ENCODE results near the gene HMGB4. TPM values are rescaled to one million over a fixed set of nuclear protein-coding genes. Genes with fewer than 3 reads are reported as not detected.

HMGB4 gene
- total RNA-seq, 1 experiment from 2014 or later, result not detected

GRCh38 chr1:33860671-33861070 is 3.2 kb upstream of the HMGB4 start:
- Histone ChIP-seq H3K36me3 (no peaks in the 10 kb centered on the region), H3K4me1 (replicated peaks) (peaks cover 34% of the 10 kb centered on the region), H3K4me3 (no peak overlapping the region), H3K27ac (no peak overlapping the region), H3K9me3 (replicated peaks) (no peaks in the 10 kb centered on the region), H3K27me3 (replicated peaks) (no peaks in the 10 kb centered on the region)
- peak in 1 of 2 experiments; percentile 47 for DNase-seq (ENCODE audit: low read depth in 1 of 2, low spot score in 2 of 2)

GRCh38 chr1:33864460-33865389 is 846 bp downstream of the HMGB4 start:
- no peaks in the 10 kb centered on the region for H3K9me3 ChIP-seq (replicated peaks)
- H3K36me3 ChIP-seq, result no peaks in the 10 kb centered on the region
- no peaks in the 10 kb centered on the region for H3K27me3 ChIP-seq (replicated peaks)
- H3K27ac ChIP-seq, result no peak overlapping the region
- no peak overlapping the region for H3K4me3 ChIP-seq
- DNase-seq (ENCODE audit: low read depth in 1 of 2, low spot score in 2 of 2), result no peak
- peaks cover 60% of the 10 kb centered on the region for H3K4me1 ChIP-seq (replicated peaks)

GRCh38 chr1:33866281-33866680 is 2.4 kb downstream of the HMGB4 start:
- Histone ChIP-seq H3K4me3 (no peak overlapping the region), H3K4me1 (replicated peaks) (peaks cover 48% of the 10 kb centered on the region), H3K27ac (peak overlapping the region; percentile 35; the same call in 1 of the 2 replicates), H3K36me3 (no peaks in the 10 kb centered on the region), H3K27me3 (replicated peaks) (no peaks in the 10 kb centered on the region), H3K9me3 (replicated peaks) (no peaks in the 10 kb centered on the region)
- DNase-seq (ENCODE audit: low read depth in 1 of 2, low spot score in 2 of 2), result peak; percentile 70 to 78

GRCh38 chr1:33867684-33868083 is 3.8 kb downstream of the HMGB4 start:
- Histone ChIP-seq H3K36me3 (no peaks in the 10 kb centered on the region), H3K27me3 (replicated peaks) (no peaks in the 10 kb centered on the region), H3K4me1 (replicated peaks) (peaks cover 34% of the 10 kb centered on the region), H3K27ac (peak overlapping the region; percentile 1; the same call in 1 of the 2 replicates), H3K9me3 (replicated peaks) (no peaks in the 10 kb centered on the region), H3K4me3 (no peak overlapping the region)
- DNase-seq (ENCODE audit: low read depth in 1 of 2, low spot score in 2 of 2), result peak in 1 of 2 experiments; percentile 25

- no peak overlapping the region for H3K27ac ChIP-seq
- no peak overlapping the region for H3K4me3 ChIP-seq
- peaks cover 12% of the 10 kb centered on the region for H3K4me1 ChIP-seq (replicated peaks)
- H3K27me3 ChIP-seq (replicated peaks), result no peaks in the 10 kb centered on the region
- DNase-seq (ENCODE audit: low read depth in 1 of 2, low spot score in 2 of 2), result no peak
- H3K9me3 ChIP-seq (replicated peaks), result no peaks in the 10 kb centered on the region
- no peaks in the 10 kb centered on the region for H3K36me3 ChIP-seq
Observed at GRCh38 chr1:33872275-33872674, 8.4 kb downstream of the HMGB4 start.

- Histone ChIP-seq H3K4me1 (replicated peaks) (peaks cover 8% of the 10 kb centered on the region), H3K27ac (no peak overlapping the region), H3K4me3 (no peak overlapping the region), H3K27me3 (replicated peaks) (no peaks in the 10 kb centered on the region), H3K9me3 (replicated peaks) (no peaks in the 10 kb centered on the region), H3K36me3 (no peaks in the 10 kb centered on the region)
- DNase-seq (ENCODE audit: low read depth in 1 of 2, low spot score in 2 of 2), result no peak
Observed at GRCh38 chr1:33872683-33873082, 8.8 kb downstream of the HMGB4 start.

- H3K27me3 ChIP-seq (replicated peaks), result no peaks in the 10 kb centered on the region
- no peak for DNase-seq (ENCODE audit: low read depth in 1 of 2, low spot score in 2 of 2)
- no peak overlapping the region for H3K27ac ChIP-seq
- H3K4me1 ChIP-seq (replicated peaks), result no peaks in the 10 kb centered on the region
- H3K4me3 ChIP-seq, result no peak overlapping the region
- H3K9me3 ChIP-seq (replicated peaks), result no peaks in the 10 kb centered on the region
- no peaks in the 10 kb centered on the region for H3K36me3 ChIP-seq
Observed at GRCh38 chr1:33874636-33875035, 10.8 kb downstream of the HMGB4 start.

- H3K4me3 ChIP-seq, result no peak overlapping the region
- no peak overlapping the region for H3K27ac ChIP-seq
- DNase-seq (ENCODE audit: low read depth in 1 of 2, low spot score in 2 of 2), result no peak
- no peaks in the 10 kb centered on the region for H3K27me3 ChIP-seq (replicated peaks)
- H3K4me1 ChIP-seq (replicated peaks), result no peaks in the 10 kb centered on the region
- no peaks in the 10 kb centered on the region for H3K9me3 ChIP-seq (replicated peaks)
- no peaks in the 10 kb centered on the region for H3K36me3 ChIP-seq
Observed at GRCh38 chr1:33875862-33876261, 12.0 kb downstream of the HMGB4 start.

- no peaks in the 10 kb centered on the region for H3K4me1 ChIP-seq (replicated peaks)
- no peak overlapping the region for H3K4me3 ChIP-seq
- no peak overlapping the region for H3K27ac ChIP-seq
- H3K9me3 ChIP-seq (replicated peaks), result no peaks in the 10 kb centered on the region
- no peak for DNase-seq (ENCODE audit: low read depth in 1 of 2, low spot score in 2 of 2)
- H3K36me3 ChIP-seq, result no peaks in the 10 kb centered on the region
- H3K27me3 ChIP-seq (replicated peaks), result no peaks in the 10 kb centered on the region
Observed at GRCh38 chr1:33876970-33877650, 13.2 kb downstream of the HMGB4 start.

- no peaks in the 10 kb centered on the region for H3K27me3 ChIP-seq (replicated peaks)
- no peak overlapping the region for H3K4me3 ChIP-seq
- no peaks in the 10 kb centered on the region for H3K4me1 ChIP-seq (replicated peaks)
- no peak for DNase-seq (ENCODE audit: low read depth in 1 of 2, low spot score in 2 of 2)
- H3K9me3 ChIP-seq (replicated peaks), result no peaks in the 10 kb centered on the region
- H3K27ac ChIP-seq, result no peak overlapping the region
- no peaks in the 10 kb centered on the region for H3K36me3 ChIP-seq
Observed at GRCh38 chr1:33878392-33878791, 14.5 kb downstream of the HMGB4 start.

GRCh38 chr1:33880305-33880704 is 16.4 kb downstream of the HMGB4 start:
- no peak overlapping the region for H3K27ac ChIP-seq
- no peak for DNase-seq (ENCODE audit: low read depth in 1 of 2, low spot score in 2 of 2)
- H3K36me3 ChIP-seq, result no peaks in the 10 kb centered on the region
- no peaks in the 10 kb centered on the region for H3K9me3 ChIP-seq (replicated peaks)
- no peak overlapping the region for H3K4me3 ChIP-seq
- H3K4me1 ChIP-seq (replicated peaks), result no peaks in the 10 kb centered on the region
- H3K27me3 ChIP-seq (replicated peaks), result no peaks in the 10 kb centered on the region

- Histone ChIP-seq H3K27ac (no peak overlapping the region), H3K4me1 (replicated peaks) (no peaks in the 10 kb centered on the region), H3K9me3 (replicated peaks) (no peaks in the 10 kb centered on the region), H3K36me3 (no peaks in the 10 kb centered on the region), H3K4me3 (no peak overlapping the region), H3K27me3 (replicated peaks) (no peaks in the 10 kb centered on the region)
- DNase-seq (ENCODE audit: low read depth in 1 of 2, low spot score in 2 of 2), result no peak
Observed at GRCh38 chr1:33886496-33886895, 22.6 kb downstream of the HMGB4 start.

GRCh38 chr1:33893147-33893830 is 29.4 kb downstream of the HMGB4 start:
- Histone ChIP-seq H3K36me3 (no peaks in the 10 kb centered on the region), H3K27me3 (replicated peaks) (no peaks in the 10 kb centered on the region), H3K27ac (no peak overlapping the region), H3K9me3 (replicated peaks) (no peaks in the 10 kb centered on the region), H3K4me1 (replicated peaks) (no peaks in the 10 kb centered on the region), H3K4me3 (no peak overlapping the region)
- DNase-seq (ENCODE audit: low read depth in 1 of 2, low spot score in 2 of 2), result no peak

- Histone ChIP-seq H3K27me3 (replicated peaks) (no peaks in the 10 kb centered on the region), H3K27ac (no peak overlapping the region), H3K4me3 (no peak overlapping the region), H3K9me3 (replicated peaks) (no peaks in the 10 kb centered on the region), H3K36me3 (no peaks in the 10 kb centered on the region), H3K4me1 (replicated peaks) (no peaks in the 10 kb centered on the region)
- no peak for DNase-seq (ENCODE audit: low read depth in 1 of 2, low spot score in 2 of 2)
Observed at GRCh38 chr1:33895396-33895795, 31.5 kb downstream of the HMGB4 start.
